ENCODE results near the gene STXBP5. TPM values are rescaled to one million over a fixed set of nuclear protein-coding genes. Genes with fewer than 3 reads are reported as not detected.

Gene STXBP5
- total RNA-seq, 2 experiments from 2014 or later: 17.6 to 17.7 TPM

- ChIA-PET CTCF (no interaction called here), POLR2A (no interaction called here)
- no peak for DNase-seq
- Mint-ChIP-seq H3K4me1 (no peaks in the 10 kb centered on the region), H3K27ac (no peak overlapping the region), H3K9me3 (no peaks in the 10 kb centered on the region), H3K27me3 (no peaks in the 10 kb centered on the region), H3K4me3 (no peak overlapping the region), H3K36me3 (ENCODE audit: low read depth) (no peaks in the 10 kb centered on the region)
Measured at GRCh38 chr6:147166992-147167391, 37.2 kb upstream of the STXBP5 start.

DNA sequence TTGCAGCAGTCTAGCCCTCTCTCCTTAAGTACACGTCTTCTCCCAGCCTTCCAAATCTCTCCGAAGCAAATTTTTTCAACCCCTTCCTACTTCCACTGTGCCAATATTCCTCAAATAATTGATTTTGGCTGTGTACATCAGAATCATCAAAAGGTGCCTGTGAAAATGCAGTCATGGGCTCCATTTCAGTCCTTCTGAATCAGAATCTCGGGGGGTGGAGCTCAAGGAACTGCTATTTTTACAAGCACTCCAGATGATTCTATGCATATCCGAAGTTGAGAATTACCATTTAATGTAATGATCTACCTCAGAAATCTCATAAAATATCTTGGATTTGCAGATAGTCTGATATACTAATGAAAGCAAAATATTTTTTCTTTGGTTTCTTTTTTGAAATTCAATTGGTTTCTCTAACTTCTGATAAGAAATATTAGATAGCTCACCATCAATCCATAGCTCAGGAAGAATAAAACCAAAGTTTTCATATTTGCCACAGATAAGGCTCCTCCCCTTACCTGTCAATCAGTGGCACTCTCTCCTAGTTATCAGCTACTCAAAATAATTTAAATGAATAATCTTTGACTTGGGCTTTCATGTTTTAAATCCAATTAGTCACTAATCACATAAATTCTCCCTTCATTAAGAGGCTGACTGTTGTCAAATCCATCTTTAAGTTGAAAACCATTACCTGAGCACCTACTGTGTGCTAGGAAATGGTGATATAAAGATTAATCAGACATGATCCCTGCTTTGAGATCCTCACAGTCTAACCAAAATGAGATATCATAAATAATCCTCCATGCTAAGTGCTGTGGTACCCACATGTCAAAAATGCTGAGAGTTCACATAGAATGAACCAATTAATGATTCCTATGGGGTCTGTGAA, 36.4 kb upstream of the STXBP5 start:
- no peaks in the 10 kb centered on the region for H3K4me1 Mint-ChIP-seq
- POLR2A ChIA-PET: no interaction called here
- CTCF ChIA-PET: no interaction called here
- H3K36me3 Mint-ChIP-seq (ENCODE audit: low read depth): no peaks in the 10 kb centered on the region
- no peak for DNase-seq
- H3K27ac Mint-ChIP-seq: no peak overlapping the region
- H3K27me3 Mint-ChIP-seq: no peaks in the 10 kb centered on the region
- no peaks in the 10 kb centered on the region for H3K9me3 Mint-ChIP-seq
- H3K4me3 Mint-ChIP-seq: no peak overlapping the region

- no peak for DNase-seq
- Mint-ChIP-seq H3K4me3 (no peak overlapping the region), H3K36me3 (ENCODE audit: low read depth) (no peaks in the 10 kb centered on the region), H3K27me3 (no peaks in the 10 kb centered on the region), H3K9me3 (no peaks in the 10 kb centered on the region), H3K27ac (no peak overlapping the region), H3K4me1 (no peaks in the 10 kb centered on the region)
- CTCF ChIA-PET: no interaction called here
- POLR2A ChIA-PET: no interaction called here
Measured at GRCh38 chr6:147169529-147169928, 34.7 kb upstream of the STXBP5 start.

- no peak for DNase-seq
- Mint-ChIP-seq H3K27me3 (no peaks in the 10 kb centered on the region), H3K4me3 (no peak overlapping the region), H3K4me1 (no peaks in the 10 kb centered on the region), H3K36me3 (ENCODE audit: low read depth) (no peaks in the 10 kb centered on the region), H3K9me3 (no peaks in the 10 kb centered on the region), H3K27ac (no peak overlapping the region)
- ChIA-PET CTCF (no interaction called here), POLR2A (no interaction called here)
Measured at GRCh38 chr6:147170269-147170668, 33.9 kb upstream of the STXBP5 start.

DNA sequence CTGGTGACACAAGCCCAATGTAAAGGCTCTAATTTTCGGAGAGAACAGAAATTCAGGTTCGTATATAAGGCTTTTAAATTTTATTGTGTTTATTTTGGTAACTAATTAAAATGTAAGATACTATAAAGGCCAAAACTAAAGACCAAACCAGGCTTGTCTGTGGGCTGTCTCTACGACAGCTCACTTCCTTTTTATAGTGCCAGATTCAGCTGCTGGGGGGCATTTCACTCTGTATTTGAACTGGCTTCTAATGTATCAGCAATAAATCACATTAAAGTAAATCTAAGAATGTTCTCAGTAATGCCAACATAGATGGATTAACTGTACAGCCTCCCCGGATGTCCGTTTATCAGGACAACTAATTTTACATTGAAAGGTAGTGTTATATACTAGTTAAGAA, 31.1 kb upstream of the STXBP5 start:
- Mint-ChIP-seq H3K27me3 (no peaks in the 10 kb centered on the region), H3K27ac (no peak overlapping the region), H3K4me3 (no peak overlapping the region), H3K36me3 (ENCODE audit: low read depth) (no peaks in the 10 kb centered on the region), H3K9me3 (no peaks in the 10 kb centered on the region), H3K4me1 (no peaks in the 10 kb centered on the region)
- DNase-seq: no peak
- ChIA-PET CTCF (no interaction called here), POLR2A (no interaction called here)

DNA sequence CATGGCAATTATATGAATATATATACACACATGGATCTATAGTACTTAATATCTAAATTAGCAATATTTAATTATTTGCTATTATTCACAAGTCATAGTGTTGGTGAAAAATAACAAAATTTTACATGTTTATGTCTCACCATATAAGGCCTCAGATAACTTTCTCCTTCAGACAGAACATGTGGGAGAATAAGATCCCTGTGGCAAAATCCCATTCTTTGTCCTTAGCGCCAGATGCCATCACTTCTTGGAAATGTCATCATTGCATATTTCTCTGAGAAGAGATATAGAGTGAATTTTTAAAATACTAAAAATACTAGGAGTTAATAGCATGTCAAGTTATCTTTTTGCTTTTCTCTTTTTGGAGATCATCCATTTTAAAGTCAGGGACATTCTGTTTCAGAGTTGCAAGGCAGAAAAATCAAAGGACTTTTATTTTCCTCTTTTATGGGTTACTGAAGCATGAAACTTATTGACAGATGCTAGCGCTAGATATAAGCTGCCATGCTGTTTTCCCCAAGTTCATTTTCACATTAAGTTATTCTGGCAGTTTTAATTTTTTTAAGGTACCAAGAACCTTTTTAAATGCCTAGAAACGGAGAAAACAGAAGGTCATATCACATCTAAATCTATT, 30.4 kb upstream of the STXBP5 start:
- ChIA-PET CTCF (no interaction called here), POLR2A (no interaction called here)
- H3K9me3 Mint-ChIP-seq: no peaks in the 10 kb centered on the region
- H3K27me3 Mint-ChIP-seq: no peaks in the 10 kb centered on the region
- DNase-seq: no peak
- H3K27ac Mint-ChIP-seq: no peak overlapping the region
- no peak overlapping the region for H3K4me3 Mint-ChIP-seq
- H3K36me3 Mint-ChIP-seq (ENCODE audit: low read depth): no peaks in the 10 kb centered on the region
- no peaks in the 10 kb centered on the region for H3K4me1 Mint-ChIP-seq

GRCh38 chr6:147176795-147177194, 27.4 kb upstream of the STXBP5 start:
- H3K27me3 Mint-ChIP-seq: no peaks in the 10 kb centered on the region
- ChIA-PET CTCF (no interaction called here), POLR2A (no interaction called here)
- no peak overlapping the region for H3K27ac Mint-ChIP-seq
- no peaks in the 10 kb centered on the region for H3K9me3 Mint-ChIP-seq
- no peaks in the 10 kb centered on the region for H3K4me1 Mint-ChIP-seq
- no peaks in the 10 kb centered on the region for H3K36me3 Mint-ChIP-seq (ENCODE audit: low read depth)
- H3K4me3 Mint-ChIP-seq: no peak overlapping the region
- DNase-seq: no peak

DNA sequence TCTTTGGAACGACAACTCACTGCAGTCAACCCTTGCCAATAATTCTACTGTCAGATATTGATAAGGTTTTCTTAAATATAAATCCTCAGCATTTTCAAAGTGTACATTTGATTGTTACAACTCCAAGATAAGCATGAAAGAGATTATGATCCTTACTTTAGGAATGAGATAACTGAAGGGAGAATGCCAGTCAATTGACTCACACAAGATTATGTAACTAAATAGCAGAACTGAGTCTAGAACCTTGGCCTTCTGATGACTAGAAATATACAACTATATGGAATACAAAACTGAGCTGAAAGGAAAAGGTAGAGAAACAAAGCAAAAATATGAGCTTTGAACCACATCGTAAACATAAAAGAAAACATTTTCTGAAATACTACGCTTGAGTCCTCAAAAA, 26.9 kb upstream of the STXBP5 start:
- H3K36me3 Mint-ChIP-seq (ENCODE audit: low read depth): no peaks in the 10 kb centered on the region

DNA sequence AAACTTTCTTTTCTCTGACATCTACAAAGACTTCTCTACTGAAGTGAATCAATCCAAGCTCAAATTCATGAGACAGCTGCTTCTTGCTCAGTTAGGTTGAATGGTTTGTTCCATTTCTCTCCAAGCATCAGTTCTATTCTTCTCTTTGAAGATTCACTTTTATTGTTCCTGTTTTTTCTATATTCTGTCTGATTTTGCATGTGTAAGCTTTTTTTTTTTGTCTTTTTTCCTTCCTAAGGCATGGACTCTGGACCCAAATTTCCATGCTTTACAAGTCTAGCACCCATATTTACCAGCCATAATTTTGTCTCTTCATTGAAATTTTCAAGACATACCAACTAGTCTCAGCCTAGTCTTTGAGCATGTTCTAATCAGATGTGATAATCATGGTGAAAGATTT, 25.9 kb upstream of the STXBP5 start:
- Mint-ChIP-seq H3K4me3 (no peak overlapping the region), H3K27me3 (no peaks in the 10 kb centered on the region), H3K4me1 (no peaks in the 10 kb centered on the region), H3K27ac (no peak overlapping the region), H3K9me3 (no peaks in the 10 kb centered on the region), H3K36me3 (ENCODE audit: low read depth) (no peaks in the 10 kb centered on the region)
- no peak for DNase-seq
- POLR2A ChIA-PET: no interaction called here
- CTCF ChIA-PET: interaction anchor here (0.7 kb wide), 1 partner anchor 158 kb away, joined by 3 read pairs; no protein-coding TSS in a partner anchor

More for the DNA sequence above, 26.9 kb upstream of the STXBP5 start:
- Mint-ChIP-seq H3K27me3 (no peaks in the 10 kb centered on the region), H3K4me3 (no peak overlapping the region), H3K9me3 (no peaks in the 10 kb centered on the region), H3K4me1 (no peaks in the 10 kb centered on the region), H3K27ac (no peak overlapping the region)
- POLR2A ChIA-PET: no interaction called here
- no peak for DNase-seq
- CTCF ChIA-PET: no interaction called here

DNA sequence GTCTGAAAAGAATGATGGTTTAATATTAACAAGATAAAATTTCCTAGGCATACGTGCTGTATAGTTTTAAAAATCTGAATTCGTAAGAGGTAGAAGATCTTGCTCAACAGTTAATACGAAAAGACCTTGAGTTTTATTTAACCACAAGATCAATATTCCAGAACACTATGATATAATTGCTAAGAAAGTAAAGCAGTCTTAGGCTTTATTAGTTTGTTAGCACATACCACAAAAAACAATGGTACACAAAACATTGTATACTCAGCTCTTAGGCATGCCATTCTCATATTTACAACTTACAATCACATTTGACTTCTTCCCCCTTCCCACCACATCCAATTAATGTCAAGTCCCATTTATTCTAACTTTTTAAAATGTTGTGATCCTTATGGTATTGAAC, 24.4 kb upstream of the STXBP5 start:
- ChIA-PET POLR2A (no interaction called here), CTCF (interaction anchor here (0.7 kb wide), 1 partner anchor 188 kb away, joined by 3 read pairs; no protein-coding TSS in a partner anchor)
- H3K36me3 Mint-ChIP-seq (ENCODE audit: low read depth): no peaks in the 10 kb centered on the region
- DNase-seq: no peak
- no peaks in the 10 kb centered on the region for H3K4me1 Mint-ChIP-seq
- no peak overlapping the region for H3K4me3 Mint-ChIP-seq
- no peaks in the 10 kb centered on the region for H3K27me3 Mint-ChIP-seq
- H3K27ac Mint-ChIP-seq: no peak overlapping the region
- H3K9me3 Mint-ChIP-seq: no peaks in the 10 kb centered on the region

- H3K4me3 Mint-ChIP-seq: no peak overlapping the region
- H3K9me3 Mint-ChIP-seq: no peaks in the 10 kb centered on the region
- no peak overlapping the region for H3K27ac Mint-ChIP-seq
- POLR2A ChIA-PET: no interaction called here
- no peaks in the 10 kb centered on the region for H3K4me1 Mint-ChIP-seq
- DNase-seq: no peak
- H3K27me3 Mint-ChIP-seq: no peaks in the 10 kb centered on the region
- CTCF ChIA-PET: no interaction called here
- no peaks in the 10 kb centered on the region for H3K36me3 Mint-ChIP-seq (ENCODE audit: low read depth)
Measured at GRCh38 chr6:147180926-147181325, 23.3 kb upstream of the STXBP5 start.

DNA sequence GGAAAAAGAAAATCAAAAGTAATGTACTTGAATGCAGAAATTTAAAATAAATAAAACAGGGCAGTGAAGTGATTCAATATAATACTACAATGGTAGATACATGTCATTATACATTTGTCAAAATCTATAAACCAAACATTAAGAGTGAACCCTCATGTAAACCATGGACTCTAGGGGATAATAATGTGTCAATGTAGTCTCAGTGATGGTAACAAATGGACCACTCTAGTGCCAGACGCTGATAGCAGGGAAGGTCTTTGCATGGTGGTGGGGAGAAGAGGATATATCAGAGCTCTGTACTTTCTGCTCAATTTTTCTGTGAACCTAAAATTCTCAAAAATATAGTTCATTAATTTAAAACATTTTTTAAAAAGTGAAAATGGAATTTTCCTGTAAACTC, 19.8 kb upstream of the STXBP5 start:
- CTCF ChIA-PET: no interaction called here
- Mint-ChIP-seq H3K4me1 (no peaks in the 10 kb centered on the region), H3K9me3 (no peaks in the 10 kb centered on the region), H3K4me3 (no peak overlapping the region), H3K36me3 (ENCODE audit: low read depth) (no peaks in the 10 kb centered on the region), H3K27ac (no peak overlapping the region), H3K27me3 (no peaks in the 10 kb centered on the region)
- POLR2A ChIA-PET: no interaction called here
- DNase-seq: no peak

GRCh38 chr6:147185216-147185615, 19.0 kb upstream of the STXBP5 start:
- Mint-ChIP-seq H3K4me3 (no peak overlapping the region), H3K4me1 (no peaks in the 10 kb centered on the region), H3K9me3 (no peaks in the 10 kb centered on the region), H3K36me3 (ENCODE audit: low read depth) (no peaks in the 10 kb centered on the region), H3K27me3 (no peaks in the 10 kb centered on the region), H3K27ac (no peak overlapping the region)
- POLR2A ChIA-PET: no interaction called here
- CTCF ChIA-PET: no interaction called here
- DNase-seq: no peak

- Mint-ChIP-seq H3K27ac (no peak overlapping the region), H3K4me3 (no peak overlapping the region), H3K4me1 (peaks cover 13% of the 10 kb centered on the region), H3K27me3 (no peaks in the 10 kb centered on the region), H3K36me3 (ENCODE audit: low read depth) (no peaks in the 10 kb centered on the region), H3K9me3 (no peaks in the 10 kb centered on the region)
- ChIA-PET POLR2A (no interaction called here), CTCF (no interaction called here)
- DNase-seq: no peak
Measured at GRCh38 chr6:147190556-147190955, 13.7 kb upstream of the STXBP5 start.

Data from activated CD4-positive, alpha-beta T cell treated with anti-CD3 and anti-CD28 coated beads, Interleukin-2, amount 10 ng/mL, durations not matched to agents 7 days and 5 days (primary cell).